Measurements from ENCODE around the gene LACTBL1.

Gene LACTBL1

GRCh38 chr1:22935433-22935832 is 37.2 kb downstream of the LACTBL1 start:
- DNase-seq, result no peak

- DNase-seq, result no peak
Observed at GRCh38 chr1:22932803-22933470, 39.7 kb downstream of the LACTBL1 start.

- DNase-seq, result peak; percentile 54
Observed at GRCh38 chr1:22930240-22930912, 42.3 kb downstream of the LACTBL1 start.

- no peak for DNase-seq
Observed at GRCh38 chr1:22925111-22925510, 47.6 kb downstream of the LACTBL1 start.

GRCh38 chr1:22922640-22923039 is 50.0 kb downstream of the LACTBL1 start:
- no peak for DNase-seq

GRCh38 chr1:22921452-22922126 is 51.1 kb downstream of the LACTBL1 start:
- DNase-seq, result no peak

GRCh38 chr1:22920734-22921451 is 51.8 kb downstream of the LACTBL1 start:
- DNase-seq, result no peak

GRCh38 chr1:22920026-22920733 is 52.5 kb downstream of the LACTBL1 start:
- no peak for DNase-seq

GRCh38 chr1:22919341-22920025 is 53.2 kb downstream of the LACTBL1 start:
- no peak for DNase-seq

- DNase-seq, result no peak
Observed at GRCh38 chr1:22918644-22919043, 54.0 kb downstream of the LACTBL1 start.

GRCh38 chr1:22917989-22918388 is 54.7 kb downstream of the LACTBL1 start:
- no peak for DNase-seq

GRCh38 chr1:22916471-22916820 is 56.2 kb downstream of the LACTBL1 start:
- DNase-seq, result peak; percentile 73

- peak; percentile 28 for DNase-seq
Observed at GRCh38 chr1:22915816-22916470, 56.7 kb downstream of the LACTBL1 start.

GRCh38 chr1:22915231-22915630 is 57.4 kb downstream of the LACTBL1 start:
- DNase-seq, result no peak

- DNase-seq, result no peak
Observed at GRCh38 chr1:22914633-22915217, 57.9 kb downstream of the LACTBL1 start.

GRCh38 chr1:22914156-22914555 is 58.5 kb downstream of the LACTBL1 start:
- DNase-seq, result no peak

GRCh38 chr1:22913421-22914141 is 59.1 kb downstream of the LACTBL1 start:
- DNase-seq, result no peak

GRCh38 chr1:22912311-22912710 is 60.4 kb downstream of the LACTBL1 start:
- no peak for DNase-seq

- no peak for DNase-seq
Observed at GRCh38 chr1:22910986-22911651, 61.5 kb downstream of the LACTBL1 start.

- DNase-seq, result no peak
Observed at GRCh38 chr1:22910286-22910685, 62.4 kb downstream of the LACTBL1 start.
